GM23248 (cell line): ENCODE data around the gene NAV2. TPM values are rescaled to one million over a fixed set of nuclear protein-coding genes. Genes with fewer than 3 reads are reported as not detected.

Experiments used
- DNase-seq: peaks from one replicate; pipeline ENCODE4 v3.0.0-alpha.2; 2015
- H2AFZ ChIP-seq: fragments of 200-600 bp; sonication (generic); 2 replicates; pipeline ENCODE4 v1.6.1; 2016; ENCODE audit warnings: antibody characterized with exemption
- H3F3A ChIP-seq: fragments of 200-600 bp; sonication (generic); 2 replicates; pipeline ENCODE4 v1.6.1; 2016; ENCODE audit warnings: mild to moderate bottlenecking, antibody characterized with exemption, mixed run types; ENCODE audit not compliant: insufficient read depth
- H3K27ac ChIP-seq: fragments of 200-600 bp; sonication (generic); 2 replicates; pipeline ENCODE4 v1.5.1; 2016; ENCODE audit warnings: mild to moderate bottlenecking
- H3K27me3 ChIP-seq: fragments of 200-600 bp; sonication (generic); replicated peaks from 2 replicates; pipeline ENCODE4 v1.6.1; 2016; ENCODE audit warnings: mild to moderate bottlenecking; ENCODE audit not compliant: insufficient read depth
- H3K36me3 ChIP-seq: fragments of 200-600 bp; sonication (generic); 2 replicates; pipeline ENCODE4 v1.6.1; 2016; ENCODE audit warnings: low read depth, mild to moderate bottlenecking
- H3K4me1 ChIP-seq: fragments of 200-600 bp; sonication (generic); 2 replicates; pipeline ENCODE4 v1.6.1; 2016; ENCODE audit warnings: mild to moderate bottlenecking; ENCODE audit not compliant: insufficient read depth
- H3K4me2 ChIP-seq: fragments of 200-600 bp; sonication (generic); one replicate; pipeline ENCODE4 v1.6.1; 2016; ENCODE audit warnings: mild to moderate bottlenecking; ENCODE audit not compliant: unreplicated experiment
- H3K4me3 ChIP-seq: fragments of 200-600 bp; sonication (generic); 2 replicates; pipeline ENCODE4 v1.5.1; 2016; ENCODE audit warnings: mild to moderate bottlenecking
- H3K79me2 ChIP-seq: fragments of 200-600 bp; sonication (generic); 2 replicates; pipeline ENCODE4 v1.6.1; 2016; ENCODE audit warnings: mild to moderate bottlenecking; ENCODE audit not compliant: insufficient read depth
- H3K9ac ChIP-seq: fragments of 200-600 bp; sonication (generic); 2 replicates; pipeline ENCODE4 v1.6.1; 2016; ENCODE audit warnings: mild to moderate bottlenecking
- H3K9me2 ChIP-seq: fragments of 200-600 bp; sonication (generic); 2 replicates; pipeline ENCODE4 v1.6.1; 2016; ENCODE audit warnings: mixed run types, mild to moderate bottlenecking, moderate library complexity; ENCODE audit not compliant: insufficient read depth
- H3K9me3 ChIP-seq: fragments of 200-600 bp; sonication (generic); one replicate; pipeline ENCODE4 v1.6.1; 2017; ENCODE audit warnings: low read depth
- H4K20me1 ChIP-seq: fragments of 200-600 bp; sonication (generic); 2 replicates; pipeline ENCODE4 v1.6.0; 2016; ENCODE audit not compliant: insufficient read depth
- EZH2 ChIP-seq: fragments of 200-600 bp; sonication (generic); IDR thresholded peaks from 2 replicates; pipeline ENCODE4 v1.6.1; 2018; ENCODE audit warnings: antibody characterized with exemption, mild to moderate bottlenecking; ENCODE audit not compliant: insufficient read depth, poor library complexity, severe bottlenecking
- EZH2phosphoT487 ChIP-seq: fragments of 200-600 bp; sonication (generic); IDR thresholded peaks from 2 replicates; pipeline ENCODE4 v1.6.1; 2018; ENCODE audit warnings: antibody characterized with exemption, moderate library complexity, mild to moderate bottlenecking, low read depth; ENCODE audit not compliant: insufficient read depth
- WGBS, 2 experiments: methylation state at CpG; one replicate each; pipeline ENCODE4 v1.1.6; 2015 to 2017; ENCODE audit warnings: low lambda C conversion rate in 2 of 2, low coverage in 1 of 2; ENCODE audit errors: missing lambda C conversion rate in 2 of 2; 5-methylcytosine and 5-hydroxymethylcytosine counted together
- in situ Hi-C: fragments of 300-500 bp; cut with MboI; formaldehyde crosslinking; loops from 2 replicates; pipeline ENCODE4 v1.15.0; 2020
- polyA plus RNA-seq: library from polyadenylated mRNA; unstranded; fragments of >200 nt; fragmentation: Nextera tagmentation; extraction: Ambion mirVana; gene quantifications from 2 replicates; pipeline ENCODE4 v1.2.1, GENCODE V29; 2016
- total RNA-seq: library from RNA; depleted of rRNA; stranded (reverse); fragments of >200 nt; shearing (Covaris generic); gene quantifications from 2 replicates; pipeline ENCODE4 v1.2.3, GENCODE V29; 2014

Gene NAV2
- total and polyA plus RNA-seq, 2 experiments from 2014 or later = 5.7 to 11.9 TPM

DNA sequence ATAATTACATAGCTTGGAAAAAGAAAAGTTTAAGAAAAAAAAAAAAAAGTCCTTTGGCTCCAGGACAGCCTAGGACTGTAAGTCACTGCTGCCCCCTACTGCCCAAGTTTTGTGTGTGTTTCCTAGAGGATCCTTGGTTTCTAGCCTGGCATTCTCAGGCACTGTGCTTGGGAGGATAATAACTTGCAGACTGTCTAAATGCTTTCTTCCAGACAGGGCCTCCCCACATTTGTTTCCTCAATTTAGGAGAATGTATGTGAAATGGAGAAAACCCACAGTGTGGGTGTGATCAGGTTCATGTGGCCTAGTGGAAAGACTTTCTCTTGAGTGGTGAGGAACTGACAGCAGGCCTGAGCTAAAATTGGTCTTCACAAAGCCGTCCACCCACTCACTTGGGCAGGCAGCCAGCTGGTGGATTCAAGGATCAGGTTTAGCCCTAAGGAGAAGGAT, 191.0 kb downstream of the NAV2 start:
- no peak overlapping the region for H3K27ac ChIP-seq
- peak; percentile 84 for DNase-seq
- WGBS, 2 experiments = 4 to 6% methylated on average over 1 of the region's 1 CpG
- H2AFZ ChIP-seq = no peak overlapping the region
- H3K36me3 ChIP-seq = peaks cover 6% of the 10 kb centered on the region
- H3K27me3 ChIP-seq = no peaks in the 10 kb centered on the region
- H4K20me1 ChIP-seq = no peaks in the 10 kb centered on the region
- no peaks in the 10 kb centered on the region for H3K9me2 ChIP-seq
- no peaks in the 10 kb centered on the region for H3K9me3 ChIP-seq
- H3K79me2 ChIP-seq = peaks cover 34% of the 10 kb centered on the region
- TF ChIP-seq EZH2phosphoT487 (no peak), EZH2 (no peak)
- in situ Hi-C loops = loop anchor here (10.0 kb wide), 1 partner anchor 159 kb away; no protein-coding TSS in a partner anchor
- no peak overlapping the region for H3K9ac ChIP-seq
- no peak overlapping the region for H3K4me2 ChIP-seq
- peaks cover 49% of the 10 kb centered on the region for H3F3A ChIP-seq
- no peak overlapping the region for H3K4me3 ChIP-seq
- 0 out of 2 replicates have a peak, but pooled peaks cover 3% of the 10 kb centered on the region for H3K4me1 ChIP-seq

DNA sequence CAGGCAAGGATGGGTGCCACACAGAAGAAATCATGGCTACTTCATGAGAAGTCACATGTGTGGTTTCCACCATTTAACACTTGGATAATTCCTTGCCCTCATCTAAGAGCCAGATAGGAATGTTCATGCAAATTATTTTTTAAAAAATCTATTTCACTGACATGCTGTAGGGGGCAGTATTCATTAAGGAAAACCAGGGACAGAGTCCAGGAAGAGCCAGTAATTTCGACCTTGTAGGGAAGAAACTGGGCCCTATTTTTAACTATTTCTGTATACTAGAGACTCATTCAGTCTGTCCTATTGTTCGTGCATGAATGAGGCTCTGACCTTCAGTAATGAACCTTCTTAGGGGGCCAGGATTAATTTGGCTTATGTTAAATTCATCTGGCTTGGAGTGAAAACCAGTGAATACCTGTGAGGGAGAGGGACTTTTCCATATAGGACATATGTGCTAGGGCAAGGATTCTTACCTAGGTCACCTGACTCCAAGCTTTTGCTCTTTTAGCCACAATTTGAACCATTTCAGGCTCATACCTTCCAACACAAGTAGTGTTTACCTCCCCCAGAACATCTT, 192.7 kb downstream of the NAV2 start:
- H3K4me3 ChIP-seq = no peak overlapping the region
- peaks cover 39% of the 10 kb centered on the region for H3F3A ChIP-seq
- TF ChIP-seq EZH2 (no peak), EZH2phosphoT487 (no peak)
- H3K79me2 ChIP-seq = peaks cover 36% of the 10 kb centered on the region
- DNase-seq = peak; percentile 76
- H3K9me2 ChIP-seq = no peaks in the 10 kb centered on the region
- no peaks in the 10 kb centered on the region for H3K36me3 ChIP-seq
- no peak overlapping the region for H3K27ac ChIP-seq
- H2AFZ ChIP-seq = no peak overlapping the region
- WGBS, 2 experiments = 50% methylated on average over 2 of the region's 2 CpGs
- 0 out of 2 replicates have a peak, but pooled peaks cover 3% of the 10 kb centered on the region for H3K4me1 ChIP-seq
- no peaks in the 10 kb centered on the region for H3K9me3 ChIP-seq
- H3K9ac ChIP-seq = no peak overlapping the region
- H3K4me2 ChIP-seq = no peak overlapping the region
- H3K27me3 ChIP-seq = no peaks in the 10 kb centered on the region
- in situ Hi-C loops = loop anchor here (5.0 to 10.0 kb wide), 2 partner anchors 161 to 343 kb away; no protein-coding TSS in a partner anchor
- H4K20me1 ChIP-seq = no peaks in the 10 kb centered on the region

DNA sequence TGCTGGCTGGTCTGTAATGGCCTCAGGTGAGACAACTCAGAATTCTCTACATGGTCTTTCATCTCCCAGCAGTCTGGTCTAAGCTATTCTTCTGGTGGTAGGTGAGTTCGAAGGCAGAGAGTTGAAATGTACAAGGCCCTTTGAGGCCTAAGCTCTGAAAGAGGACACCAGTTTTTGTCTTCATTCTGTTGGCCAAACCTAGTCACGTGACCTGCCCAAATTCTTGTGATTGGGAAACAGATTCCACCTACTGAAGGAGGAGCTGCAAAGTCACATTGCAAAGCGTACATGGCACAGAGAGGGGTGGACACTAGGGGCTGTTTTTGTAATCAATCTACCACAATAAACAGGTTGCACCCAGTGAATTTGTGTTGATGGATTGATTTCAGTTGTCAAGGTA, 193.5 kb downstream of the NAV2 start:
- no peak overlapping the region for H3K27ac ChIP-seq
- H3K9me3 ChIP-seq = no peaks in the 10 kb centered on the region
- no peak overlapping the region for H2AFZ ChIP-seq
- WGBS, 2 experiments = 91 to 95% methylated on average over 3 of the region's 3 CpGs
- no peak overlapping the region for H3K9ac ChIP-seq
- no peaks in the 10 kb centered on the region for H3K9me2 ChIP-seq
- DNase-seq = no peak
- no peaks in the 10 kb centered on the region for H3K36me3 ChIP-seq
- H3K4me2 ChIP-seq = no peak overlapping the region
- H3K79me2 ChIP-seq = peaks cover 36% of the 10 kb centered on the region
- H3F3A ChIP-seq = peaks cover 32% of the 10 kb centered on the region
- H3K4me1 ChIP-seq = 0 out of 2 replicates have a peak, but pooled peaks cover 3% of the 10 kb centered on the region
- H3K27me3 ChIP-seq = no peaks in the 10 kb centered on the region
- no peak for TF ChIP-seq EZH2phosphoT487
- TF ChIP-seq EZH2 = no peak
- H4K20me1 ChIP-seq = no peaks in the 10 kb centered on the region
- in situ Hi-C loops = loop anchor here (5.0 to 10.0 kb wide), 2 partner anchors 161 to 344 kb away; no protein-coding TSS in a partner anchor
- H3K4me3 ChIP-seq = no peak overlapping the region

DNA sequence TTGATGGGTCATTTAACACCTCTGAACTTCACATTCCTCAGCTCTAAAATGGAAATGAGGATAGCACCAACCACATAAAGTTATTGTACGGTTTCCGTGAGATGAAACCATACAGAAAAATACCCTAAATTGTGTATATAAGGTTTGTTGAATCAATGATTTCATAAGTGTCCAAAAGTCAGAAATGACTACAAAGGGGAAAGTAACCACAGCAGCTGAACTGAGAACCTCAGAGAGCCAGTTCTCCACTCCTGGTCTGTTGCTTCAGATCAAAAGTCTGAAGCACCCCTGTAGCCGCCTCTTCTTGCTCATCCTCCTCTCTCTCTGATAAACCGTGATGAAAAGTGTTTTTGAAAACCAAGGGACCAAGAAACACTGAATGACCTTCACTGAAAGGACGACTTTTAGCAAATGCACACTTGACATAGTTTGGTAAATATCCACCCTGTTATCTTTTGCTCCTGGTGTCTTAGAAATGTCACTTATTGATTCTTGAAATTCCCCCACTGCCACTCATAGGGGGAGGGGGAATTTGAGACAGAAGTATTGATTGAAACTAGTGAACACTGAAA, 194.5 kb downstream of the NAV2 start:
- 89 to 93% methylated on average over 5 of the region's 5 CpGs for WGBS, 2 experiments
- in situ Hi-C loops = loop anchor here (5.0 to 10.0 kb wide), 2 partner anchors 162 to 345 kb away; no protein-coding TSS in a partner anchor

More for the DNA sequence above, 194.5 kb downstream of the NAV2 start:
- H3K79me2 ChIP-seq = peaks cover 36% of the 10 kb centered on the region
- no peak overlapping the region for H3K4me3 ChIP-seq
- DNase-seq = no peak
- 0 out of 2 replicates have a peak, but pooled peaks cover 3% of the 10 kb centered on the region for H3K4me1 ChIP-seq
- no peak overlapping the region for H3K27ac ChIP-seq
- H3K4me2 ChIP-seq = no peak overlapping the region
- no peak overlapping the region for H3K9ac ChIP-seq
- H2AFZ ChIP-seq = no peak overlapping the region
- H3K9me2 ChIP-seq = no peaks in the 10 kb centered on the region
- H3K9me3 ChIP-seq = no peaks in the 10 kb centered on the region
- no peaks in the 10 kb centered on the region for H3K27me3 ChIP-seq
- H4K20me1 ChIP-seq = no peaks in the 10 kb centered on the region
- TF ChIP-seq EZH2 (no peak), EZH2phosphoT487 (no peak)
- H3K36me3 ChIP-seq = no peaks in the 10 kb centered on the region
- H3F3A ChIP-seq = peaks cover 25% of the 10 kb centered on the region
